22Rv1 (cell line): ENCODE data around the gene MRPL3.

Experiments used
- H3K27ac ChIP-seq: fragments of 450-650 bp; 2 replicates; pipeline ENCODE4 v1.5.1; 2017
- CTCF ChIP-seq: fragments of 450-650 bp; IDR thresholded peaks from 2 replicates; pipeline ENCODE4 v1.5.1; 2017; ENCODE audit warnings: mild to moderate bottlenecking
- ZFX ChIP-seq: fragments of 450-650 bp; IDR thresholded peaks from 2 replicates; pipeline ENCODE4 v1.6.1; 2017; ENCODE audit warnings: antibody characterized with exemption, borderline replicate concordance

MRPL3 gene

GRCh38 chr3:131535131-131535530, 32.4 kb upstream of the MRPL3 start:
- no peak overlapping the region for H3K27ac ChIP-seq
- TF ChIP-seq CTCF (no peak), ZFX (no peak)

- H3K27ac ChIP-seq: no peak overlapping the region
- TF ChIP-seq CTCF (no peak), ZFX (no peak)
Measured at GRCh38 chr3:131532645-131533044, 29.9 kb upstream of the MRPL3 start.

GRCh38 chr3:131530843-131531242, 28.1 kb upstream of the MRPL3 start:
- no peak overlapping the region for H3K27ac ChIP-seq
- TF ChIP-seq ZFX: no peak

GRCh38 chr3:131530388-131530787, 27.6 kb upstream of the MRPL3 start:
- TF ChIP-seq CTCF (no peak), ZFX (no peak)
- H3K27ac ChIP-seq: no peak overlapping the region

- no peak for TF ChIP-seq ZFX
- peak; percentile 82 for TF ChIP-seq CTCF
- H3K27ac ChIP-seq: no peak overlapping the region
Measured at GRCh38 chr3:131526801-131527347, 24.1 kb upstream of the MRPL3 start.

GRCh38 chr3:131518680-131519079, 15.9 kb upstream of the MRPL3 start:
- no peak overlapping the region for H3K27ac ChIP-seq
- TF ChIP-seq ZFX: no peak
- TF ChIP-seq CTCF: no peak

- TF ChIP-seq ZFX (no peak), CTCF (no peak)
- H3K27ac ChIP-seq: no peak overlapping the region
Measured at GRCh38 chr3:131505421-131505820, 2.6 kb upstream of the MRPL3 start.

GRCh38 chr3:131503320-131503635, 507 bp upstream of the MRPL3 start:
- no peak for TF ChIP-seq ZFX
- TF ChIP-seq CTCF: no peak
- peak overlapping the region; percentile 68; the same call in 1 of the 2 replicates for H3K27ac ChIP-seq
